ENCODE data around the gene SLC31A1. TPM values are rescaled to one million over a fixed set of nuclear protein-coding genes. Genes with fewer than 3 reads are reported as not detected.

The SLC31A1 gene
- total and polyA plus RNA-seq, 3 donors from 2014 or later = 12.3 to 21.9 (median 15.3) TPM

GRCh38 chr9:113310538-113310937 is 89.2 kb downstream of the SLC31A1 start:
- intact Hi-C loops (cut with DNase I; ENCODE audit: low total_unique reads) = no loop called here
- Histone ChIP-seq H3K4me1 (no peaks in the 10 kb centered on the region), H3K9me3 (no peaks in the 10 kb centered on the region), H3K27ac (no peak overlapping the region), H3K27me3 (no peaks in the 10 kb centered on the region), H3K36me3 (ENCODE audit: low read depth, missing control alignments) (no peaks in the 10 kb centered on the region), H3K4me3 (no peak overlapping the region)
- WGBS, 2 donors = 47 to 50% methylated on average over 3 of the region's 3 CpGs
- TF ChIP-seq POLR2A (IDR thresholded peaks at IDR 0.05) (no peak), CTCF (IDR thresholded peaks at IDR 0.05) (no peak)
- no peak for DNase-seq

GRCh38 chr9:113311961-113312360 is 90.6 kb downstream of the SLC31A1 start:
- H3K36me3 ChIP-seq (ENCODE audit: low read depth, missing control alignments) = no peaks in the 10 kb centered on the region
- 82 to 90% methylated on average over 3 of the region's 3 CpGs for WGBS, 2 donors

GRCh38 chr9:113313261-113313660 is 91.9 kb downstream of the SLC31A1 start:
- Histone ChIP-seq H3K27me3 (no peaks in the 10 kb centered on the region), H3K4me3 (no peak overlapping the region), H3K27ac (no peak overlapping the region), H3K4me1 (no peaks in the 10 kb centered on the region), H3K9me3 (no peaks in the 10 kb centered on the region), H3K36me3 (ENCODE audit: low read depth, missing control alignments) (no peaks in the 10 kb centered on the region)
- intact Hi-C loops (cut with DNase I; ENCODE audit: low total_unique reads) = no loop called here
- WGBS, 2 donors = 67 to 71% methylated on average over 5 of the region's 5 CpGs
- TF ChIP-seq CTCF (IDR thresholded peaks at IDR 0.05) = no peak
- no peak for DNase-seq

More at GRCh38 chr9:113311961-113312360, 90.6 kb downstream of the SLC31A1 start:
- Histone ChIP-seq H3K9me3 (no peaks in the 10 kb centered on the region), H3K4me1 (no peaks in the 10 kb centered on the region), H3K27me3 (no peaks in the 10 kb centered on the region), H3K4me3 (no peak overlapping the region), H3K27ac (no peak overlapping the region)
- DNase-seq = no peak
- intact Hi-C loops (cut with DNase I; ENCODE audit: low total_unique reads) = no loop called here
- TF ChIP-seq CTCF (IDR thresholded peaks at IDR 0.05) = no peak
- no peak for TF ChIP-seq POLR2A (IDR thresholded peaks at IDR 0.05)

Other genes with a start within 250 kb of the SLC31A1 start
- 1 to 10 TPM; 8.6 to 8.9 TPM for gene ZNF883, start 209.4 kb upstream of the SLC31A1 start, total RNA-seq
- 2.8 TPM for gene ZNF883, start 209.4 kb upstream of the SLC31A1 start, polyA plus RNA-seq (ENCODE audit: insufficient read depth, low read depth, low replicate concordance)
- gene ZFP37, start 164.8 kb upstream of the SLC31A1 start, total RNA-seq = 1 to 10 TPM; 3.4 to 3.5 TPM
- 1.3 TPM for gene ZFP37, start 164.8 kb upstream of the SLC31A1 start, polyA plus RNA-seq (ENCODE audit: insufficient read depth, low read depth, low replicate concordance)
- 10 to 100 TPM; 40.3 to 42.4 TPM for gene SLC31A2, start 70.5 kb upstream of the SLC31A1 start, total RNA-seq
- gene SLC31A2, start 70.5 kb upstream of the SLC31A1 start, polyA plus RNA-seq (ENCODE audit: insufficient read depth, low read depth, low replicate concordance) = 38.8 TPM
- gene FKBP15, start 267 bp upstream of the SLC31A1 start, total RNA-seq = 10 to 100 TPM; 23.1 to 23.5 TPM
- gene FKBP15, start 267 bp upstream of the SLC31A1 start, polyA plus RNA-seq (ENCODE audit: insufficient read depth, low read depth, low replicate concordance) = 14.7 TPM
- 10 to 100 TPM; 17.9 to 19.8 TPM for gene CDC26, start 54.0 kb downstream of the SLC31A1 start, total RNA-seq
- gene CDC26, start 54.0 kb downstream of the SLC31A1 start, polyA plus RNA-seq (ENCODE audit: insufficient read depth, low read depth, low replicate concordance) = 27.5 TPM
- 10 to 100 TPM; 29.9 to 30.3 TPM for gene PRPF4, start 54.1 kb downstream of the SLC31A1 start, total RNA-seq
- 27.3 TPM for gene PRPF4, start 54.1 kb downstream of the SLC31A1 start, polyA plus RNA-seq (ENCODE audit: insufficient read depth, low read depth, low replicate concordance)
- gene RNF183, start 81.8 kb downstream of the SLC31A1 start, total RNA-seq = 1 to 10 TPM; 1.7 to 1.9 TPM
- 7.5 TPM for gene RNF183, start 81.8 kb downstream of the SLC31A1 start, polyA plus RNA-seq (ENCODE audit: insufficient read depth, low read depth, low replicate concordance)
- gene WDR31, start 118.7 kb downstream of the SLC31A1 start, total RNA-seq = 10 to 100 TPM in 1 of 2 donors, 1 to 10 TPM in 1; 6.8 to 10.2 TPM
- 18.2 TPM for gene WDR31, start 118.7 kb downstream of the SLC31A1 start, polyA plus RNA-seq (ENCODE audit: insufficient read depth, low read depth, low replicate concordance)
- gene BSPRY, start 128.0 kb downstream of the SLC31A1 start, total RNA-seq = 10 to 100 TPM in 1 of 2 donors, 1 to 10 TPM in 1; 8.8 to 14.2 TPM
- gene BSPRY, start 128.0 kb downstream of the SLC31A1 start, polyA plus RNA-seq (ENCODE audit: insufficient read depth, low read depth, low replicate concordance) = 4.5 TPM
- 10 to 100 TPM; 22.9 to 32.9 TPM for gene HDHD3, start 155.4 kb downstream of the SLC31A1 start, total RNA-seq
- gene HDHD3, start 155.4 kb downstream of the SLC31A1 start, polyA plus RNA-seq (ENCODE audit: insufficient read depth, low read depth, low replicate concordance) = 13.8 TPM
- 10 to 100 TPM; 52.8 to 58.6 TPM for gene ALAD, start 179.7 kb downstream of the SLC31A1 start, total RNA-seq
- gene ALAD, start 179.7 kb downstream of the SLC31A1 start, polyA plus RNA-seq (ENCODE audit: insufficient read depth, low read depth, low replicate concordance) = 44.8 TPM
- gene POLE3, start 189.1 kb downstream of the SLC31A1 start, total RNA-seq = 10 to 100 TPM; 76.8 to 93.3 TPM
- gene POLE3, start 189.1 kb downstream of the SLC31A1 start, polyA plus RNA-seq (ENCODE audit: insufficient read depth, low read depth, low replicate concordance) = 87.3 TPM
- gene C9orf43, start 189.2 kb downstream of the SLC31A1 start, total RNA-seq = 10 to 100 TPM; 41.7 to 71.3 TPM
- 109 TPM for gene C9orf43, start 189.2 kb downstream of the SLC31A1 start, polyA plus RNA-seq (ENCODE audit: insufficient read depth, low read depth, low replicate concordance)
- 100 to 1,000 TPM; 119 to 125 TPM for gene RGS3, start 242.2 kb downstream of the SLC31A1 start, total RNA-seq
- gene RGS3, start 242.2 kb downstream of the SLC31A1 start, polyA plus RNA-seq (ENCODE audit: insufficient read depth, low read depth, low replicate concordance) = 84.8 TPM

Measured in testis (tissue), 3 donors.